Upper lobe of left lung (tissue), 4 donors: ENCODE data around the gene POLR3H.

Source experiments
- EP300 ChIP-seq, 4 donors: sonication (generic); formaldehyde crosslinking; IDR thresholded peaks; one replicate each; pipeline ENCODE4 v1.5.1; 2017; ENCODE audit warnings: antibody characterized with exemption in 4 of 4, control low read depth in 2 of 4
- POLR2A ChIP-seq, 4 donors: fragments of 450-650 bp; IDR thresholded peaks; one replicate each; pipeline ENCODE4 v1.5.1; 2016 to 2017; ENCODE audit warnings: antibody characterized with exemption in 4 of 4, mild to moderate bottlenecking in 2 of 4
- TF ChIP-seq, protein P1 (sequence below), 6 experiments: fragments of 450-650 bp in 4 of 6; fragments of 200-600 bp in 2 of 6; sonication (generic) in 2 of 6; IDR thresholded peaks; one replicate each; pipeline ENCODE4 v1.5.1; 2016 to 2019; ENCODE audit warnings: antibody characterized with exemption in 6 of 6

DNA sequence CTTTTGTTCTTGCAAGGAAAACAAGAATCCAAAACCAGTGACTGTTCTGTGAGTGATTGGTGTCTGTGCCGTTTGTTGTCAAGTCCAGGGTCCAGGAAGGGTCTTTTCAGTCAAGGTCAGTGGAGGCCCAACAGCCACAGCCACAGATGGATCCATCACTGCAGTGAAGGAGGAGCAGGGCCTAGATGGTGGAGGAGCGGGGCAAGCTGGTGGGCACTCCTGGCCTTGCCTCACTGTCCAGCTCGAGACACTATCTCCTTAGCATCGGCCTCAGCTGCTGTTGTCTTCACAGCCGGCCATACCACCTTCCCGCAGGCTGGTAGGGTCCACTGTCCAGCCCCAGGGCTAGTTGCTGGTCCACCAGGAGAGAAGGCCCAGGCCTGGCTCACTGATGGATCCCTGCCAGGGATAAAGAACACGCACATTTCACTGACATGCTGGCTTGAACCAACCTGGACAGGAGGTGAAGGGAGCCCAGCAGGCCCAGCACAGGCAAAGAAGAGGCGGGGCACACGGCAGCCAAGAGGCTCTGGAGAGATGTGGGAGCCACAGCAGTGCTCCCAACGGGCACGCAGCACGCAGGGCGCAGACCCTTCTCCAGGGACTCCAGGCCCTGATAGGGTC is 15.2 kb downstream of the POLR3H start:
- TF ChIP-seq, protein P1, sequence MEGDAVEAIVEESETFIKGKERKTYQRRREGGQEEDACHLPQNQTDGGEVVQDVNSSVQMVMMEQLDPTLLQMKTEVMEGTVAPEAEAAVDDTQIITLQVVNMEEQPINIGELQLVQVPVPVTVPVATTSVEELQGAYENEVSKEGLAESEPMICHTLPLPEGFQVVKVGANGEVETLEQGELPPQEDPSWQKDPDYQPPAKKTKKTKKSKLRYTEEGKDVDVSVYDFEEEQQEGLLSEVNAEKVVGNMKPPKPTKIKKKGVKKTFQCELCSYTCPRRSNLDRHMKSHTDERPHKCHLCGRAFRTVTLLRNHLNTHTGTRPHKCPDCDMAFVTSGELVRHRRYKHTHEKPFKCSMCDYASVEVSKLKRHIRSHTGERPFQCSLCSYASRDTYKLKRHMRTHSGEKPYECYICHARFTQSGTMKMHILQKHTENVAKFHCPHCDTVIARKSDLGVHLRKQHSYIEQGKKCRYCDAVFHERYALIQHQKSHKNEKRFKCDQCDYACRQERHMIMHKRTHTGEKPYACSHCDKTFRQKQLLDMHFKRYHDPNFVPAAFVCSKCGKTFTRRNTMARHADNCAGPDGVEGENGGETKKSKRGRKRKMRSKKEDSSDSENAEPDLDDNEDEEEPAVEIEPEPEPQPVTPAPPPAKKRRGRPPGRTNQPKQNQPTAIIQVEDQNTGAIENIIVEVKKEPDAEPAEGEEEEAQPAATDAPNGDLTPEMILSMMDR (IDR thresholded peaks at IDR 0.05), result no peak
- TF ChIP-seq POLR2A (IDR thresholded peaks at IDR 0.05) (no peak), EP300 (IDR thresholded peaks at IDR 0.05) (no peak)
